ENCODE measurements around the gene DAAM2.

The DAAM2 gene

GRCh38 chr6:39909701-39910100 is 117.5 kb downstream of the DAAM2 start:
- Histone ChIP-seq H3K27ac (no peak overlapping the region), H3K4me3 (no peak overlapping the region)
- DNase-seq (ENCODE audit: low spot score): no peak
- no peak for TF ChIP-seq CTCF (IDR thresholded peaks at IDR 0.05)

GRCh38 chr6:39910164-39910563 is 118.0 kb downstream of the DAAM2 start:
- Histone ChIP-seq H3K4me3 (no peak overlapping the region), H3K27ac (no peak overlapping the region)
- no peak for TF ChIP-seq CTCF (IDR thresholded peaks at IDR 0.05)
- DNase-seq (ENCODE audit: low spot score): no peak

- no peak for TF ChIP-seq CTCF (IDR thresholded peaks at IDR 0.05)
- no peak for DNase-seq (ENCODE audit: low spot score)
- no peak overlapping the region for H3K4me3 ChIP-seq
- no peak overlapping the region for H3K27ac ChIP-seq
Measured at GRCh38 chr6:39910744-39911143, 118.6 kb downstream of the DAAM2 start.

- Histone ChIP-seq H3K4me3 (no peak overlapping the region), H3K27ac (no peak overlapping the region)
- no peak for DNase-seq (ENCODE audit: low spot score)
- TF ChIP-seq CTCF (IDR thresholded peaks at IDR 0.05): no peak
Measured at GRCh38 chr6:39911513-39912125, 119.4 kb downstream of the DAAM2 start.

GRCh38 chr6:39912446-39912845 is 120.3 kb downstream of the DAAM2 start:
- H3K27ac ChIP-seq: no peak overlapping the region
- no peak for TF ChIP-seq CTCF (IDR thresholded peaks at IDR 0.05)
- peak; percentile 53 for DNase-seq (ENCODE audit: low spot score)
- no peak overlapping the region for H3K4me3 ChIP-seq

GRCh38 chr6:39913391-39913916 is 121.3 kb downstream of the DAAM2 start:
- no peak overlapping the region for H3K4me3 ChIP-seq
- peak; percentile 66 for DNase-seq (ENCODE audit: low spot score)
- TF ChIP-seq CTCF (IDR thresholded peaks at IDR 0.05): no peak
- H3K27ac ChIP-seq: no peak overlapping the region

- peak; percentile 21 for DNase-seq (ENCODE audit: low spot score)
- Histone ChIP-seq H3K4me3 (no peak overlapping the region), H3K27ac (no peak overlapping the region)
- no peak for TF ChIP-seq CTCF (IDR thresholded peaks at IDR 0.05)
Measured at GRCh38 chr6:39914239-39914638, 122.1 kb downstream of the DAAM2 start.

All from coronary artery (tissue), 2 donors.